Brain pericyte (primary cell): ENCODE results near the gene PCDHGA4.
"Not testable (repeated sequence)": the region's sequence is repeated elsewhere in the genome, so short reads cannot be mapped to it uniquely, and the experiment has no call there.

Source experiments
- DNase-seq: peaks from one replicate; pipeline ENCODE4 v3.0.0-alpha.2; 2012; ENCODE audit warnings: low read depth, low spot score

PCDHGA4 gene

GRCh38 chr5:141384471-141385267 is 29.8 kb downstream of the PCDHGA4 start:
- no peak for DNase-seq

GRCh38 chr5:141387557-141388311 is 32.9 kb downstream of the PCDHGA4 start, which contains the start of gene PCDHGB4:
PCDHGB4 (plus strand) TSS chr5:141387698; CDS start chr5:141387885, 187 bp downstream.
- DNase-seq, result not testable (repeated sequence)

- no peak for DNase-seq
These were observed 33.8 kb downstream of the PCDHGA4 start for GRCh38 chr5:141388661-141389060.

- no peak for DNase-seq
These were observed 34.6 kb downstream of the PCDHGA4 start for GRCh38 chr5:141389153-141390042.

- DNase-seq, result no peak
These were observed 37.8 kb downstream of the PCDHGA4 start, which contains the start of gene PCDHGA8 for GRCh38 chr5:141392429-141393198. PCDHGA8 (plus strand) TSS chr5:141392633; CDS start chr5:141392814, 181 bp downstream.

GRCh38 chr5:141393267-141393666 is 38.4 kb downstream of the PCDHGA4 start:
- no peak for DNase-seq

- DNase-seq, result not testable (repeated sequence)
These were observed 39.8 kb downstream of the PCDHGA4 start for GRCh38 chr5:141394401-141395187.

GRCh38 chr5:141397756-141398551 is 43.1 kb downstream of the PCDHGA4 start, which contains the start of gene PCDHGB5:
PCDHGB5 (plus strand) TSS chr5:141397947; CDS start chr5:141398128, 181 bp downstream.
- DNase-seq, result not testable (repeated sequence)

GRCh38 chr5:141398608-141399007 is 43.8 kb downstream of the PCDHGA4 start:
- DNase-seq, result no peak

GRCh38 chr5:141399555-141400258 is 44.9 kb downstream of the PCDHGA4 start:
- no peak for DNase-seq

- no peak for DNase-seq
These were observed 47.9 kb downstream of the PCDHGA4 start, which contains the start of gene PCDHGA9 for GRCh38 chr5:141402553-141403243. PCDHGA9 (plus strand) TSS chr5:141402778; CDS start chr5:141402953, 175 bp downstream.

- no peak for DNase-seq
These were observed 48.6 kb downstream of the PCDHGA4 start for GRCh38 chr5:141403387-141403786.
